ENCODE measurements around the gene TCERG1L.

The TCERG1L gene

DNA sequence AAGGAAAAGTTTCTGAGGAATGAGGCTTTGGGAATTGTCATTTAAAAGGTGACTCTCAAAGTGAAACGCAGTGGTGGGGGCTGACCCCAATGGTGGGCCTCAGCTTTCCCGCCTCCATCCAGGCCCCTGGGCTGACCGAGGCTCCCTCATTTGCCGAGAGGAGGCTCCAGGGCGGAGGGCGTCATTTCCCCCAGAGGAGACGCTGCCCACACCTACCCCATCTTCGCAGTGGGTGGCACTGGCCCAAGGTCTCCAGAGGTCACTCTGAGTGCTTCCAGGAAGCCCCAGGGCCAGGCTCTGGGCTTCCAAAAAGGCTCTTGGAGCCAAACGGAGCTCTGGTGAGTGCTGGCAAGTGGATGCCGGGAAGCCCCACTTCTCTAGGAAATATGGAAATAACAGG is 38.0 kb downstream of the TCERG1L start:
- Histone ChIP-seq H3K4me3 (no peak overlapping the region), H3K27ac (no peak overlapping the region)

DNA sequence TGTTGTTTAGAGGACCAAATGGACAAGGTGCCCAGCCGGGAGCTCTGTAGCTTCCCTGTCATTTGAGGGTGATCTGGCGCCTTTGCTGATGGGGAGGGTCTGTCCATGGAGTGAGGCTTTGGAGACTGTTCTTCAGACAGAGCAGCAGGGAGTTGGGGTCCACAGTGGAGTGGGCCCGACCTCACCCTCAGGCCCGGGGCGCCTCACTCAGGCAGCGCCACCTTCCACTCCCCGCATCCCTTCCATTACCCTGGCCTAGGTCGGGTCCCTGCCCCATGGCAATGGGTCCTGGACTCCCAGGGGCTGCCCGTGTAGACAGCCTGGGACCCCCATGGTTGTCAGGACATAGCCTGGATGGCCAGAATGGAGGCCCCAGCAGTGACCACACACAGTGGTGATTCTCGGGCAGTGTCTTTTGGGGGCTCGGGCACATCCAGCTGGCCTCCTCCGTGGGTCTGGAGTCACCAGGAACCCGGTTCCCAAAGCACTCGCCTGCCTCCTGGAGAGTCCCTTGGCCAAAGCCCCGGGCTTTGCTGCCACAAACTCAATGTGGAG is 38.5 kb downstream of the TCERG1L start:
- H3K4me3 ChIP-seq, result no peak overlapping the region
- no peak overlapping the region for H3K27ac ChIP-seq

DNA sequence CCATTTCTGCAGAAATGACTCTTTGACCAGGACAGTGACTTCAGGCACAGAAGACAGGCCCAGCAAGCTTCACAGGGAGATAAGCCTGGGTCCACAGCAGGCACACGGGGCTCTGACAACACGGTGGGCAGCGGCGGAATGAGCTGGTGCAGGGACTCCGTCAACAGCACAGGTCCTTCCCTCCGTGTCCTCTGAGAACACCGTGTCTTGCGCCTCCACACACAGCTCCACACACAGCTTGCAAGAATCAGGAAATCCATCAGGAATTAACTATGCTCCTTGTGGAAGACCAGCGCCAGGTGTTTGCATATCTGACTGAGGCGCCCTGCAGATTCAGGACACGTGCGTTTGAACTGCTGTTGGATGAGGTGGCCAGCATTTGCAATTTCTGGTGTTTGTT is 39.6 kb downstream of the TCERG1L start:
- Histone ChIP-seq H3K27ac (no peak overlapping the region), H3K4me3 (no peak overlapping the region)

DNA sequence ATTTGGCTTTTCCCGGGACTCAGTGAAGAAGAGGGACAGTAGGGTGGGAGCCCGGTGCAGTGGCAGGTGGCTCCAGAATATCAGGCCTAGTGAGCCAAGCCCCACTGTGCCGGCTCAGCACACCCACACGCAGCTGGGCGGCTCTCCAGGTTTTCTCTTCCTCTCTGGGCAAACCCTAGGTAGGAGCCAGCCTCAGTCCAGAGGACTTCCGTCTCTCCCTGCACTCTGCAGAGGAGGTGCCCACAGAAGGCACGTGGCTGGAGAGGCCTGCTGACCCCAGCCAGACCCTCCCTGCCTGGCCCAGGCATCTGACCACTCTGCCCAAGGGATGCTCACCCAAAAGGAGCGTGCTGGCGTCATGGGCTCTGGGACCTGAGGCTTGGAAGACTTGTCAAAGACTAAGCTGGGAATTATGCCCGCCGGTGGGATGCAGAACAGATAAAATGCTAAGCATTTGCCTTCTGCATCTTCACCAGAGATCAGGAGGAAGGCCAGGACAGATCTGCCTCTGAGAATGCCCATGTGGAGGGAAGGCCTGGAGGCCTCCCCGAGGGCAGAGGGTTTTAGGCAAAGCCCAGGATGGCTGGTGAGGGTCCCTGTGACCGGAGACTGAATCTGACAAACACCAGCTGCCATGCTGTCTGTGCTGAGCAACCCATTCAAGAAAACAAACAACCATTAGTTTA is 40.2 kb downstream of the TCERG1L start:
- Histone ChIP-seq H3K4me3 (no peak overlapping the region), H3K27ac (no peak overlapping the region)

DNA sequence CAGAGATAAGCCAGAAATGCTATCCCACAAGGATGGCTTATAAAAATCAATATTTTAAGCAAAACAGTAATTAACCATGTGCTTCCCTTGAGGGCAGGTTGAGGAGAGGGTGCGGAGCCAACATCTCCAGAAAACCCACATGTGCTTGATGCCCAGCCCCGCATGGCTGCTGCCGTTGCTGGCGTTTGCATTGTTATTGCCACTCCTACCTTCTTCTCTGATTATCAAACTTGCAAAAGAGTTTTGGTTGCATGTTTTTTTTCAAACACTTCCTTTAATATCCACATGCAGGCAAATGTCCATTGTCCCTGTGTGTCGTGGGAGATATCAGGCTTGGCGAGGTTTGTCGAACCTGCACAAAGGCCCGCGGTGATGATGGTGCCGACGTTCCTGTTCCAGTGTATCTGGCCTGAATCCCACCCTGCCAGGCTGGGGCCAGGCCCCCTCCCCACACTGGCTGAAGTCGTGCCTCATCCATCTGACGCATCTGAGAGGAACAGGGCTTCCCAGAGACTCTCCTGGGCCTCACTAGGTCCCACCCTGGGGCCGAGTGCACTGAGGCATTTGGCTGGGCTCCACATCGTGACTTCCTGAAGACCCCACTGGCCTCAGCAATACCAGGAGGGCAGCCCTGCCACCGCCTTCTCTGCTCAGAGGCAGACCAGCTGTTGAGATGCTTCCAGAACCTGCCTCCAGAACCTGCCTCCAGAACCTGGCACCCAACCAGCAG is 40.9 kb downstream of the TCERG1L start:
- no peak overlapping the region for H3K27ac ChIP-seq
- no peak overlapping the region for H3K4me3 ChIP-seq

DNA sequence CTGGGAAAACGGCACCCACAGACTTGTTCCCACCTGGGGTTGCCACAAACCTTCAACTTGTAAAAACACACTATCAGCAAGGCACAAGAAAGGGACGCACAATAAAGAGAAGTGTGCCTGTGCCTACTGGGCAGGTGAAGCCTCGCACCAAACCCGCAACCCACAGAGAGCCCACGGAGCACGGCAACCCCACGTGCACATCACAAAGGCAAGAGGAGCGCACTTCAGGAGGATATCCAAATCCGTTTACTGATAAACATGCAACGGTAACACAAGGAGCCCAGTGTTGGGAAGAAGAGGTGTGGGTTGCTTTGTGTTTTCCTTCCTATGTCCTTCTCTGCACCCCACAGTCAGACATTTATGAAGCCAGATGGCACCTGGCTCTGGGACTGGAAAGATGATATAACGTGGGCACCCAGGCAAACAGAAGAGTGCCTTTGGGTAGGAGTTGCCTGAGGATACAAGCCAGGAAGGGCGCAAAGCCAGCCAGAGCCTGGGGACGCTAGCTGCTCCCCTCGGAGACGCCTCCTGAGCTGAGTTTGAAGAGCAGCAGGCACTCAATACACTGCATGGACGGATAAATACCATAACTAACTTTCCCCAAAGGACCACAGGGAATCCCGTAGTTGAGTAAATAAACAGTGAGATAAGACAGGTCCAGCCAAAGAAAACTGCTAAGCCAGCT is 41.6 kb downstream of the TCERG1L start:
- no peak overlapping the region for H3K27ac ChIP-seq
- H3K4me3 ChIP-seq, result no peak overlapping the region

DNA sequence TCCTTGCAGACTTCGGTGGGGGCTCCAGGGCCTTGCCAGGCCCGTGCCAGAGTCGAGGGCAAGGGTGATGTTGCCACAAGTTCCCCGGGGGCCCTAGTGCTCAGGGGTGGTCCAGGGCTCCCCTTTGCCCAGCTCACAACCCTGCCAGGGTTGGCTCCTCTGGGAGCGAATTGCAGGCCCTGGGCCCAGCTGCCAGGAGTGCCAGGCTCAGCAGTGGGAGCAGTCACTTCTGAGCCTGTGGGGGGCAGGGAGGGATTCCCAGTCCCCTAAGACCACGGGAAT is 43.8 kb downstream of the TCERG1L start:
- Histone ChIP-seq H3K27ac (no peak overlapping the region), H3K4me3 (no peak overlapping the region)

DNA sequence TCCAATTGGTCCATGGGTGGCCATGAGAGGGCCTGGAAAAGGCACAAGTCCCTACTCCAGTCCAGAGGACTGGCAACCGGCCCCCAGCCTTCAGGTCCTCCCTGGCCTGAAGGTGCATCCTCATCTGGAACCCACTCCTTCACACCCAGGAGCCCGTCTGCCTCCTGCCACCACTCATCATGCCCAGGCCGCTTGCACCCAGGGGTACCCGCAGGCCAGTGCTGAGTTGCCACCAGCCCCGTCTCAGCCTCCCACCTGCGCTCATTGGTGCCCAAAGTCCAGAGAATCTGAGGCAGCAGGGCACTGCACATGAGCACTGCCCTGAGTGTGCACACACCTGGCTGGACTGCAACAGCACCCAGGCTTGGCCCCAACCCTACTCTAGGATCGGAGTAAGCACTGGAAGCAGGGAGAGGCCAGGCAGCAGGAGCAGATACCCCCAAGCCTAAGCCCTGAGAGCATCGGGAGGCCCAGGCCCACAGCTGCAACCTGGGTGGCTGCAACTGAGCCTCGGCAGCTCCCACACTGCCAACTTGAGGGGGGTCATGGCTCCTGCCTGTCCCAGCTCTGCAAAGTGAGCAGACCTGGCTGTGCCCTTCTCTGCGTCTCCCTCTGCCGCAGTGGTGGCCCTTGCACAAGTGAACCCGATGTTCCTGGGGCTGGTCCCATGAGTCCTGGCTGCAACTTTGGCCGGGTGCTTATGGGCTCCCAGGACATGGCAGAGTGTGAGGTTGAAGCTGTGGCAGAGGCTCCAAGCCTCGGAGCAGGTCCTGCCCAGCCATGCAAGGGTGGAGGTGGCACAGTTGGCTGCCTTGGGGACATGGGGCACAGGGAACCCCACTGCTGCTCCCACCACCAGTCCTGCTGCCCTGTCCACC is 44.3 kb downstream of the TCERG1L start:
- H3K4me3 ChIP-seq, result no peak overlapping the region
- no peak overlapping the region for H3K27ac ChIP-seq

DNA sequence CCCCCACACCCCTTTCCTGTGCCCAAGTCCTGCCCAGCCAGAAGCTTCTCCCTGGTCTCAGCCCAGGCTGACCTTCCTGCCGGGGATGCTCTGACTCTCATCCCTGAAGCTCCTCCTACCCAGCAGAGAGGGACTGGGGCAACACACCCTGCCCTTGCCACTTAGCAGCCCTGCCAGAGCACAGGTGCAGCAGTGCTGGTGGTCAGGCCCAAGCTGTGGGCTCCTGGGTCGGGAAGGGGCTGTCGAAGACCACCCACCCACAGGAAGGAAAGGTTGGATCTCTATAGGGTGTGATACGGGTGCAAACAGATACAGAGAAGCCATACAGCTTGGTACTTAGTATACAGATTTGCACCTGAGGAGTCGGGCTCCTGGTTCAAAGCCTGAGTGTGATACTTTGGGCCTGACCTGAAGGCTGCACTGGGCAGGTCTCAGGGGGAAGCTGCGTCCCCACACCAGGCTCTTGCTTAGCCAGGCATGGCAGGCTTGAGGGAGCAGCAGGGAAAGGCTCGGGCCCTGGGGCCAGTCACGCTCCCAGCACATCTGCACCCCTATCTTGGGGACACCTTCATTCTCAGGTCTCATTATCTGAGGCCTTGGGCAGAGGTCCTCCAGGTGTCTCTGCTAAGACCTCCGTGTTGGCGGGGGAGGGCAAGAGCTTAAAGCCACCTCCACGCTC is 47.3 kb downstream of the TCERG1L start:
- Histone ChIP-seq H3K27ac (no peak overlapping the region), H3K4me3 (no peak overlapping the region)

DNA sequence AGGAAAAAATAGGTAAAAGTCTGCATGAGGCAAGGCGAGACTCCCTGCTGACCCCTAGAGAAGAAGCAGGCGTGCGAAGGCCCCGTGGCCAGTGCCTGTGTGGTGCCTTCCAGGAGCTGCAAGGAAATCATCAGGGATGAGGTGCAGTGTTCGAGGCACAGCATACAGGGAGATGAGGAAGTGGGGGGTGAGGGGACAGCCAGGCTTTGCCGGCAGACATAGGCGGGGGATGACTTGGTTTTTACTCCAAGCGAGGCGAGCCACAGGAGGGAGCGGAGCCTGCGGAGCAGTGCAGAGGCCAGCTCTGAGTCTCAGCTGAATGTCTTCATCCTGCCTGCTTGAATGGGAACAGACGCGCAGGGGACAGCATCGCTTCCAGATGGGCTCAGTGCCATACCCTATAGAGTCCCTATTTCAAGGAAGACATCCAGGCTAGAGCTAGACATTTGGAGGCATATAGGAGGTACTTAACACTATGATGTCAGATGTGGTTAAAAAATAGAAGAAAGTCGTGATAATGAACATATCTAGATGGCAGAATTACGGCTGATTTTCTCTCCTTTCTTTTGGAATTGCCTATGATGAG is 49.5 kb downstream of the TCERG1L start:
- H3K27ac ChIP-seq, result no peak overlapping the region
- H3K4me3 ChIP-seq, result no peak overlapping the region

DNA sequence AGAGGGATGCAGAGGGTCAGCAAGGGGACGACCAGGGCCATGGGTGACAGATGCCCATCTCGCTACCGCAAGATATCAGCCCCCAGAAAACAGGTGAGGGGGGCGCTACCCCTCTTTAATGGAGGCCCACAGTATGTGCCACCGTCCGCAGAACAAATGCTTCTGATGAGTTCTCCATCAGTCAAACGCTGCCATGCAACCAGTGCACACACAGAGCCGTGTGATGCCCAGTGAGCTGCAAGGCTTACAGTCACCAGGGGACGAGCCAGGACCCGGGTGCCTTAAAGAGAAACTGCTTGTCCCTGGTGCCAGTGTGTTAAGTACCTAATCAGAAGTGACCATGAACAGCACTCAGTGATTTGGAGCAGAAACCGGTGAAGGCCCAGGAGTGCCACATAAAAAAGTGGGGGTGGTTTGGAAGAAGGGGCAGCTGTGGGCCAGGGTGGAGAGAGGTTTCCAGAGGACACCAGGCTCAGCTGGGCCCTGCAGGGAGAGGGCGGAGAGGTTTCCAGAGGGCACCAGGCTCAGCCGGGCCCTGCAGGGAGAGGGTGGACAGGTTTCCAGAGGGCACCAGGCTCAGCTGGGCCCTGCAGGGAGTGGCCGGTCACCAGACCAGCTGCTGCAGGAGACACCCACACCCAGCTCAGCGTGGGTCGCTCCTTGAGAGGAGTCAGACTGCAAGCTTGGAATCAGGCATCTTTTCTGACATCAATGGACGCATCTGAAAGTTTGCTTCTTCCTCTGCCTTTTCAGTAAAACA is 50.9 kb downstream of the TCERG1L start:
- H3K27ac ChIP-seq, result no peak overlapping the region

DNA sequence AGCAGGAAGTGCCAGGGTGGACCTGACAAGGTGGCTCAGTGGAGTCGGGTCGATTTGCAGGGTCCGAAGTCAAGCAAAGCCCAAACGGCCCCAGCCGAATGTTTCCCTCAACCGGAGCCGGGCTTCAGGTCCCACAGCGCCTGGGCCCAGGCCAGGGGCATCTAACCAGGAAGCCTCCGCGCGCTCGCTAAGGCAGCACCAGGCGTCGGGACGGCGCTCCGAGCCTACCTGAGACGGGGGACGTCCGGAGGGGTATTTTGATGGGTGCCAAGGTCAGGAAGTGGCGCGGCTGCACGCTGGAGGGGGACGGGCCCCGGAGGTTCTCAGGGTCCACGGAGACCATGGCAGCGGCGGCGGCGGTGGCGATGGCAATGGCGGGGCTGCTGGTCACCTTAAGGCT is 51.5 kb downstream of the TCERG1L start:
- no peak overlapping the region for H3K27ac ChIP-seq
- H3K4me3 ChIP-seq, result no peak overlapping the region

More for the DNA sequence above, 50.9 kb downstream of the TCERG1L start:
- no peak overlapping the region for H3K4me3 ChIP-seq

DNA sequence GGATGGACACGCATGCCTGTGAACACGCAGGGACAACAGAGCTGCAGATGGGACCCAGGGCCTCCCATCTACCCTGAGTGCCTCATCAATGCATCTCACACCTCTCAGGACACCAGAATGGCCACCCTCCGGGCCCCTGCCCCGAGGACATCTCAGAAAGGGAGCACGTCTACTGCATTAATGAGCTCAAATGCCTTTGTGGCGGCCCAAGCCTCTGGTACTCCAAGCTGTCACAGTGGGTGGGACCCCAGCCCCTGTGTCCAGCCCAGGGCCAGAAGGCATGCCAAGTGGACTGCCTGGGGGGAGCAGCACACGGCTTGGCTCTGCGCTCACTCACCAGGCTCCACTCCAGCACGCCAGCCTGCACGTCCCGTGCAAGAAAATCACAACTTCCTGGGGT is 52.0 kb downstream of the TCERG1L start:
- Histone ChIP-seq H3K27ac (no peak overlapping the region), H3K4me3 (no peak overlapping the region)

DNA sequence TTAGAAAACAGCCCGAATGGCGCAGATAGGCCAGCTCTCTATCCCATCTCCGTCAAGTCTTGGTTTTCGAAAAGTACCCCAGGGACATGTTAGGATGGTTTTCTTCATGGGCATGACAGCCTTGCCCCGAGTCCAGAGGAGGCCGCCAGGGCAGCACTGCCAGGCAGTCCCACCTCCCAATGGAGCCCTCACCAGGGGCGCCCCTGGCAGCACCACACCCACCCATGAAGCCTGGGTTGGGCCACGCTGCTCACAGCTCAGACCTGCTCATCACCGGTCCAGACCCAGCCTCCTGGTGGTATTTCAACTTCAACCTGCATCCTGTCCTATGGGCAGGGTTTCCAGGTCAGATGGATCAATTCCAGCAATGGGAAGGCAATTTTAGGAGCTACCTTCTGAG is 53.3 kb downstream of the TCERG1L start:
- H3K27ac ChIP-seq, result no peak overlapping the region
- no peak overlapping the region for H3K4me3 ChIP-seq

DNA sequence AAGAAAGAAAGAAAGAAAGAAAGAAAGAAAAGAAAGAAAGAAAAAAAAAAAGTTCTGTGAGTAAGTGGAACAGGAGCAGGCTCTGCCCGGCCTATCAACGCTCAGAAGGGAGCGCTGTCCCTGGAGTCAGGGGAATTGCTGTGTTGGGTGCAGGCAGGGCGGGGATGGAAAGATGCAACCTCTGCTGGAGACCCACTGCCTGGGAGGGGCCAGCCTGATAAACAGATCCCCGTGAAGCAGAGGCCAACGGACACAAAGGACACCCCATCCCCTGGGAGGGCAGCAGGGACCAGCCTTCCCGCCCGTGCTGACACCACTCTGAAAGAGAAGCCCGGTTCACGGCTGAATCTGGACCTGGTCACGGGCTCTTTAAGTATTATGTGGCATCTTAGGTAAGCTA is 54.5 kb downstream of the TCERG1L start:
- Histone ChIP-seq H3K27ac (no peak overlapping the region), H3K4me3 (no peak overlapping the region)

DNA sequence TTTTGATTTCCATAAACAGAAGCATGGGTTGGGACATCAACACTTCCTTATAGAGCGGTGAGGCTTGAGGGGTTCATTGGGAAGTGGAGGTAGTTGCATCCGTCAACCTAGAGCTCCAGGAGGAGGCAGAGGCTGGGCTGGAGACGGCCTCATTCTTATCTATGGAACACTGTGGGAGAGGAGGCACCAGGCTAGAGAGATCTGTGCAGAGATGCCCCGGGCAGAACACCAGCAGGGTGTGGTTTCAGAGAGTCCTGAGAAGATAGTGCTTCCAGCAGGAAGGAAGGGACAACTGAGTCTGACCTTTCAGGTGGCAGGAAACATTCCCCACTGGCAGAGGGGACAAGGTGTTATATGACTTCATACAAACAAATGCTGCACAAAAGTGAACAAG is 56.7 kb downstream of the TCERG1L start:
- no peak overlapping the region for H3K4me3 ChIP-seq
- H3K27ac ChIP-seq, result no peak overlapping the region

DNA sequence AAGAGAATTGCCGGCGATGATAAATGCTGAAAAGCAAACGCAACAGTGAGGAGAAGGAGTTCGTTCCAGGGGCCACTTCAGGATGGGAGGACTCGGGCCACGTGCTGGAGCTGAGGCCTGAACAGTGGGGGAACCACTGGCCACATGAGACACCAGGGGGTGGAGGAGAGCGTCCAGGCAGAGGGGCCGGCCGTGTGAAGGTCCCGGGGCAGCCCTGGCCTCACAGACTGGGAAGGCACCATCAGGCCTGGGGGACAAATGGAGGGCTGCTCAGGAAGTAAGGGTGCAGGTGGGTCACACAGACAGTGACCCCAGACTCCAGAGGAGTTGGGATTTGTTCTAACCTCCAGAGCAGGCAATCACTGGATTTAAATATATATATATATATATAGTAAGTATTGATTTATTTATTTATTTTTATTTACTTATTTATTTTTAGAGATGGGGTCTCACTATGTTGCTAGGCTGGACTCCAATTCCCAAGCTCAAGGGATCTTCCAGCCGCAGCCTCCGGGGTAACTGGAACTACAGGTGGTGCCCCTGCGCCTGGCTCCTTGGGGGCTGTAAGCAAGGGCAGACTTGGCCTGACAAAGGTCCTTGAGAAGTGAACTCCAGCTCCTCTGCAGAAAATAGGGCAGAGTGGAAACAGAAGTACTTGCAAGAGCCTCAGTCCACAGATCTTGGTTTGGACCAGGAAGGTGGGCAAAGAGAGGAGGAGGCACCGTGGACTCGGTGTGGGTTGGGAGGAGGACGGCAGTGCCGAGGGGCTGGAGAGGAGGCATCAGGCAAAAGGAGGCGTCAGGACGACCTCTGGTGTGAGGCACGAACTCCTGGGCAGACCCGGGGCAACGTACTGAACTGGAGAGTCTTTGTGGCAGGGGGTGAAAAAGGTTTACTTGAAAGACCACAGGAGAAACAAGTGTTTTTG is 57.3 kb downstream of the TCERG1L start:
- no peak overlapping the region for H3K27ac ChIP-seq

More for the DNA sequence above, 57.3 kb downstream of the TCERG1L start:
- no peak overlapping the region for H3K4me3 ChIP-seq

Data from skin epidermis (tissue), 12 donors.